Placental pericyte (primary cell): Measurements from ENCODE around the gene PRSS38. TPM values are rescaled to one million over a fixed set of nuclear protein-coding genes. Genes with fewer than 3 reads are reported as not detected.

ENCODE experiments used
- total RNA-seq: library from RNA; depleted of rRNA; stranded (reverse); fragments of >200 nt; gene quantifications from 2 replicates; pipeline ENCODE4 v1.2.3, GENCODE V29; 2012

PRSS38 gene
- not detected in 2 replicates for total RNA-seq

GRCh38 chr1:227815468-227816409 is at the start of gene PRSS38:
Gene PRSS38 (plus strand): TSS chr1:227815675. CDS start chr1:227815717, 42 bp downstream.

Other genes with a start within 250 kb of the PRSS38 start
- 32.8 and 46.6 TPM in 2 replicates for gene JMJD4, start 80.4 kb upstream of the PRSS38 start, total RNA-seq
- 40.7 and 46.6 TPM in 2 replicates for gene SNAP47, start 80.2 kb upstream of the PRSS38 start, total RNA-seq
- 0.14 and 0.66 TPM in 2 replicates for gene WNT9A, start 132.3 kb downstream of the PRSS38 start, total RNA-seq
- gene WNT3A, start 191.3 kb downstream of the PRSS38 start, total RNA-seq: not detected in 2 replicates